GM23248 (cell line): ENCODE measurements around the gene SLF2.

Experiments used
- EZH2 ChIP-seq: fragments of 200-600 bp; sonication (generic); IDR thresholded peaks from 2 replicates; pipeline ENCODE4 v1.6.1; 2018; ENCODE audit warnings: antibody characterized with exemption, mild to moderate bottlenecking; ENCODE audit not compliant: insufficient read depth, poor library complexity, severe bottlenecking
- EZH2phosphoT487 ChIP-seq: fragments of 200-600 bp; sonication (generic); IDR thresholded peaks from 2 replicates; pipeline ENCODE4 v1.6.1; 2018; ENCODE audit warnings: antibody characterized with exemption, moderate library complexity, mild to moderate bottlenecking, low read depth; ENCODE audit not compliant: insufficient read depth

GRCh38 chr10:100970914-100971811, 58.4 kb downstream of the SLF2 start:
- TF ChIP-seq EZH2phosphoT487 (no peak), EZH2 (no peak)
